Medulla oblongata (tissue), 1 donor: Measurements from ENCODE around the gene ELOB.

ENCODE experiments used
- DNase-seq: peaks from one replicate; pipeline ENCODE4 v3.0.0-alpha.2; 2015; ENCODE audit errors: extremely low spot score

The ELOB gene

GRCh38 chr16:2810651-2811050 lies 33.6 kb upstream of the ELOB start:
- DNase-seq = no peak

DNA sequence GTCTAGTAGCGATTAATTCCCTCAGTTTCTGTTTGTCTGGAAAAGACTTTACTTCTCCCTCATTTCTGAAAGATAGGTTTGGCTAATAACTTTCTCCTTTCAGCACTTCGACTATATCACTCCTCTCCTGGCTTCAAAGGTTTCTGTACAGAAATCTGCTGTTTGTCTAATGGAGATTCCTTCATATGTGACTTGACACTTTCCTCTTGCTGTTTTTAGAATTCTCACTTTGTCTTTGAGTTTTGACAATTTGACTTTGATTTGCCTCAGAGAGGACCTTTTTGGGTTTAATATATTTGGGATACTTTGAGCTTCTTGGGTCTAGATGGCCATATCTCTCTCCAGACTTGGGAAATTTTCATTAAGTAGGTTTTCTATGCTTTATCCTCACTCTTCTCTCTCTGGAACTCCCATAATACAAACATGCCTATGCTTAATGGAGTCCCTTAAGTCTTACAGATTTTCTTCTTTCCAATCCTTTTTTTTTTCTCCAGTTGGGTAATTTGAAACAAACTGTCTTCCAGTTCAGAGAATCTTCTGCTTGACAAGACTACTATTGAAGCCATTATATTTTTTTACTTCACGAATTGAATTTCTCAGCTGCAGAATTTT lies 32.2 kb upstream of the ELOB start:
- no peak for DNase-seq

- no peak for DNase-seq
These were observed 31.1 kb upstream of the ELOB start for GRCh38 chr16:2808181-2808580.

GRCh38 chr16:2806286-2806685 lies 29.2 kb upstream of the ELOB start:
- DNase-seq = no peak

DNA sequence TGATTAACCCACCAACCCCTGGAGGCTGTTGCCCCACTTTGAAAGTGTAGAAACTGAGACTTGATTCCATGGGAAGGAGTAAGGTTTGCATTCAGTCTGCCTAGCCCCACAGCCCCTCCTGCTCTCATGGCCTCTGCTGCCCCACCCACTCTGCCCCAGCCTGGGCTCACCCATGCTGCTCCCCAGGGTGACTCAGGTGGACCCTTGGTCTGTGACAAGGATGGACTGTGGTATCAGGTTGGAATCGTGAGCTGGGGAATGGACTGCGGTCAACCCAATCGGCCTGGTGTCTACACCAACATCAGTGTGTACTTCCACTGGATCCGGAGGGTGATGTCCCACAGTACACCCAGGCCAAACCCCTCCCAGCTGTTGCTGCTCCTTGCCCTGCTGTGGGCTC lies 27.6 kb upstream of the ELOB start:
- no peak for DNase-seq

GRCh38 chr16:2803545-2804195 lies 26.6 kb upstream of the ELOB start:
- DNase-seq = no peak

DNA sequence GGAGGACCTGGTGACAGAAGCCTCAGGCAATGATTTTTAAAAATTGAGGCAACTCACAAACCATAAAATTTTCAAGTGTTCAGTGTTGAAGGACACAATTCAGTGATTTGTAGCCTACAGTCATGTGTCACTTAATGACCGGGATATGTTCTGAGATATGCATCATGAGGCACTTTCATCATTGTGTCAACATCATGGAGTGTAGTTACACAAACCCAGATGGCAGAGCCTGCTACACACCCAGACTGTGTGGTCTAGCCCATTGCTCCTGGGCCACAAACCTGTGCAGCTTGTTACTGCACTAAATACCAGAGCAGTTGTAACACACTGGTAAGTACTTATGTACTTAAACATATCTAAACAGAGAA lies 22.8 kb upstream of the ELOB start:
- DNase-seq = no peak

GRCh38 chr16:2799205-2799858 lies 22.3 kb upstream of the ELOB start:
- DNase-seq = no peak

DNA sequence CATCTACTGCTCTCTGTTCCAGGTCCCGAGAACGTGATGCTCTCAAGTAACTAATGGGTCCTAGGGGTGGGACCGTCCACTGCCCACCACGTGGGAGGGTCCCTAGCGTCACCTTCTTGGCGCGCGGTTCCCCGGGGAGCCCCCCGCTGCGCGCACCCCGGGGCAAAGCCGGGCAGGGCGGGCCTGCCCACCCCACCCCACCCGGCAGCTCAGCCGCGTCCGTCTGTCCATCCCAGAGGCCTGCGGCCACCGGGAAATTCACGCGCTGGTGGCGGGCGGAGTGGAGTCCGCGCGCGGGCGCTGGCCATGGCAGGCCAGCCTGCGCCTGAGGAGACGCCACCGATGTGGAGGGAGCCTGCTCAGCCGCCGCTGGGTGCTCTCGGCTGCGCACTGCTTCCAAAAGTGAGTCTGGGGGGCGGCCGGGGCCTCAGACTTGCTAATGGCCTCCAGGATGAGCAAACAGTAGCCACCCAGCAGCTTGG lies 21.7 kb upstream of the ELOB start:
- no peak for DNase-seq

DNA sequence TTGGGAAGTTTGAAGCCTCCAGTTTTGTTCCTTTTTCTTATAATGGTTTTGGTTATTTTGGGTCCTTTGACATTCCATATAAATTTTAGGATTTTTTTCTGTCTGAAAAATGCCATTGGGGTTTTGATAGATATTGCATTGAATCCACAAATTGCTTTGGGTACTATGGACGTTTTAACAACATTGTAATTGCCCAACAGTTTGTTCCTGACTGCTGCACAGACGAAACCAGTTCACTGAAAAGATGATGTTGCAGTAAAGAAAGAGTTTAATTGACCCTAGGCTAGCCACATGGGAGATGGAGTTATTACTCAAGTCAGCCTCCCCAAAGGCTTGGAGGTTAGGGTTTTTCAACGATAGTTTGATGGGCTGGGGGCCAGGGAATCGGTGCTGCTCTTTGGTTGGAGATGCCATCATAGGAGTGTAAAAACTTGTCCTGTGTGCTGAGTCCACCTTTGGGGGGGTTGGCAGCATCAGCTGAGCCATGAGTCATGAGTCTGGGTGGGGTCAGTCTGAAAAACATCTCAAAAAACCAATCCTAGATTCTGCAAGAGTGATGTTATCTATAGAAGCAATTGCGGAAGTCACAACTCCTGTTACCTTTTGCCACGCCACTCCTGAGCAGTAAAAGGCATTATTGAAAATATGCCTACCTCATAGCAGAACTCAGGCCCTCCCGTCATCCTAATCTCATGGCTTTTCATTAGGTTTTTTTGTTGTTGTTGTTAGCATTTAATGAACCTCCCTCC lies 18.5 kb upstream of the ELOB start:
- no peak for DNase-seq

GRCh38 chr16:2792940-2793339 lies 15.9 kb upstream of the ELOB start:
- no peak for DNase-seq

DNA sequence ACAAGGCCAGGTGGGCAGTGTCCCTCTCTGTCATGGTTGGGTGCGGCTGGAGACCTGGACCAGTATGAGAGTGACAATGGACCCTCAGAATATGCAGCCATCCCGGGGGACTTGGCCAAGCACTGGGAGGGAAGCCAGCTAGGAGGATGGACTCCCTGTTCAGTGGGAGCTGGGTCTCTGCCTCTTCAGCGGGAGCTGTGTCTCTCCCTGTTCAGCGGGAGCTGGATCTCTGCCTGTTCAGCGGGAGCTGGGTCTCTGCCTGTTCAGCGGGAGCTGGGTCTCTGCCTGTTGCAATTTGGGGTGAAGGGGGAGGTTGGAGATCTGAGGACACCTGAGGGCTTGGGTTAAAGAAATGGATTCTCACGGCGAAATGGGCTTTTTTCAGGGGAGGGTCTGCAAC lies 14.1 kb upstream of the ELOB start:
- no peak for DNase-seq

DNA sequence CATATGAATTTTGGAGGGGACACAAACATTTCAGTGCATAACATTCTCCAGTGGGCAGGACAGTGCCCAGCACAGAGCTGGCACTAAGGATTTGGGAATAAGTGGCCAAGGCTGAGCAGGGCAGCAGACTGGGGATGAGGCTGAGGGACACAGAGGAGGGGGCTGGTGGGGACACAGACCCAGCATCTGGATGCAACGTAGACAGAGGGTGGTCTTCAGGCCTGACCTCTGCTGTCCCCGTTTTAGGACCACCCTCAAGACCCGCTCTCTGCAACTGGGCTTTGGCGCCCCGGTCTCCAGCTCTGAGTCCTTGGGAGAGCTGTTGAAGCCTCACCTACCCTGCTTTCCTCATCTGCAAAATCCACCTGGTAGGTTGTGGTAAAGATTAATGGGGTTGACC lies 13.6 kb upstream of the ELOB start:
- no peak for DNase-seq

DNA sequence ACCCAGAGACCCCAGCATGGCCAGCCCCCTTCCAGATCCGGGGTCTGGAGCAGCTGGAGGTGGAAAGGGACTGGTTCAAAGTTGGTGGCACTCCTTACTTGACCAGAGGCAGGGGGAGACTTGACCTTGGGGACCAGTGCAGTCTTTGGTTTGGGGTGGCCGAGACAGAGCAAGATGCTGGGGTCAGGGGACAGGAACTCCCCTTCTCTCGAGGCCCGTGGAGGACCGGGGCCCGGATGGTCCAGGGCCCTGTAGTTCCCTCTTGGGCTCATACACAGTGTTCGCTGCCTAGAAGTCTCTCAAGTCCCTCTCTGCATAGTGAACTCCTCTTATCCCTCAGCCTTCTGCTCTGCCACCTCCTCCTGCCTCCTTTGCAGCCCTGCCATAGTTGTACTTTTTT lies 10.9 kb upstream of the ELOB start:
- DNase-seq = no peak

DNA sequence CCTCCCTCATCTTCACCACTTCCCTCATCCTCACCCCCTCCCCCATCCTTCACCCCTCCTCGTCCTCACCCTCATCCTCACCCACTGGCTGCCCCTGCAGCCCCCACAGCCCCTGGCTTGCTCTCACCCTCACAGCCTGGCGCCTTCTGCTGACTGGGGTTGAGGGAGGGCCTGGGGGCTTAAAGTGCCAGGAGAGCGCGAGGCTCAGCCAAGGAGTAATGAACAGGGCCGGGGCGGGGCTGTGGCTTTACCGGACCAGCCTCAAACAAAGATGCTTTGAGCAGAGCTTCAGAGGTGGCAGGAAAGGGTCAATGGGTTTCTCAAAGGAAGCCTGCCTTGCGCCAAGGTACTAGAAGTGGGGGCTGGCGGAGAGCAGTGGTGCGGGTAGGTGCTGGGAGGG lies 10.3 kb upstream of the ELOB start, which contains the start of gene PRSS33:
PRSS33 (minus strand) TSS at position 155 of the 400 bp plus-strand sequence. CDS start 1,013 bp downstream, outside the sequence.
- DNase-seq = no peak

DNA sequence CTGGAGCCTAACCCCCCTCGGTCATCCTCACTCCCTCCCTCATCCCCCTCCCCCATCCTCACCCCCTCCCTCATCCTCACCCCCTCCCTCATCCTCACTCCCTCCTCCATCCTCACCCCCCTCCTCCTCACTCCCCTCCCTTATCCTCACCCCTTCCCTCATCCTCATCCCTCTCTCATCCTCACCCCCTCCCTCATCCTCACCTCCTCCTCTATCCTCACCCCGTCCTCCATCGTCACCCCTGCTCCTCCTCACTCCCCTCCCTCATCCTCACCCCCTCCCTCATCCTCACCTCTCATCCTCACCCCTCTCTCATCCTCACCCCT lies 9.7 kb upstream of the ELOB start:
- DNase-seq = no peak

DNA sequence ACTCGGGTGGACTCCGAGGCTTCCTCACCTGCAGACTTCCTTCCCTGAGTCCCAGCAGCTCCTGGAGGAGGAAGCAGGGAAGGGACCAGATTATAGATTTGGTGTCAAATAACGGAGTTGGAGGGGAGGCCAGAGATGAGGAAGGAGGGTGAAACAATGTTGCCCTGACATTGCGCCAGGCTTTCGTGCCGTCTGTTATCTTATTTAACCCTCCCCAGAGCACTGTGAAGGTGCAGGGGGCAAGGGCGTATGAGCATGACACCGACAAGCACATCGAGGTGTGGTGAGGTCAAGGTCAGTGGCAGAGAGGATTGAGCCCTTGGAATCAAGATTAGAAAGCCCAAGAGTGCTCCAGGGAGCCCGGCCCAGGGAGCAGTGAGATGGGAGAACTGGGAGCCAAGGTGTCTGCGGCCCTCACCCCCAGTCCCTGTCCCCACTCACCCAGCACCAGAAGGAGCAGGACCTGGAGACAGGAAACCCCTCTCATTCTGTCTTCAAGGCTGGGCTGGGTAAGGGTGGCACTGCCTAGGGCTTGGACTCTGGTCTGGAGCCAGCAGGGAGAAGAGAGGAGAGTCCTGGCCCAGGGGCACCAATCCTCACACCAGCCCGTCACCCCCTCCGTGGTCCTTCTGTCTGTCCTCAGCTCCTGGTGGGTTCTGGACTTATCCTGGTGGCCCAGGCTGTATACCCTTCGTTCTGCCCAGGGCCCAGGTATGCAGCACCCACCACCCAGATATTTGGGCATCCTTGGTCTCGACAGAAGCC lies 9.2 kb upstream of the ELOB start:
- no peak for DNase-seq

GRCh38 chr16:2785101-2785991 lies 8.3 kb upstream of the ELOB start:
- no peak for DNase-seq

- no peak for DNase-seq
These were observed 7.4 kb upstream of the ELOB start for GRCh38 chr16:2784358-2785100.
